M059J (cell line): Measurements from ENCODE around the gene MFAP4. TPM values are rescaled to one million over a fixed set of nuclear protein-coding genes. Genes with fewer than 3 reads are reported as not detected.

ENCODE experiments used
- DNase-seq: peaks from one replicate; pipeline ENCODE4 v3.0.0-alpha.2; 2012; ENCODE audit warnings: low read depth
- total RNA-seq: library from RNA; depleted of rRNA; stranded (reverse); fragments of >200 nt; shearing (Covaris generic); gene quantifications from 2 replicates; pipeline ENCODE4 v1.2.3, GENCODE V29; 2014

Gene MFAP4
- total RNA-seq, 1 experiment from 2014 or later, result not detected

DNA sequence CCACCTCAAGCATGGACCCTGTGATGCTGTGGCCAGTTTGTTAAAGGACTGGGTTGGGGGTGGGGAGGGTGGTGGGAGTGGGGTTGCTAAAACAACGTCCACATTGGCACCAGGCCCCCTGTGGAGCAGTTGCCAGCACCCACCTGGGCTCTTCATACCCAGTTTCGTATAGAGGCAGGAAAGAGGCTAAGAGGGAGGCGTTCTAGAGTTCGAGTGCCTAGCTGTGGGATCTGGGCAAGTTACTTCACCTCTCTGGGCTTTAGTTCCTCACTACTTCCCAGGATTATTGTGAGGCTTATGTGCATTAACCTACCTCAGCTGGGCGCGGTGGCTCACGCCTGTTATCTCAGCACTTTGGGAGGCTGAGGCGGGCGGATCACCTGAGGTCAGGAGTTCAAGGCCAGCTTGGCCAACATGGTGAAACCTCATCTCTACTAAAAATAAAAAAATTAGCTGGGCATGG is 1.4 kb downstream of the MFAP4 start:
- DNase-seq, result no peak

DNA sequence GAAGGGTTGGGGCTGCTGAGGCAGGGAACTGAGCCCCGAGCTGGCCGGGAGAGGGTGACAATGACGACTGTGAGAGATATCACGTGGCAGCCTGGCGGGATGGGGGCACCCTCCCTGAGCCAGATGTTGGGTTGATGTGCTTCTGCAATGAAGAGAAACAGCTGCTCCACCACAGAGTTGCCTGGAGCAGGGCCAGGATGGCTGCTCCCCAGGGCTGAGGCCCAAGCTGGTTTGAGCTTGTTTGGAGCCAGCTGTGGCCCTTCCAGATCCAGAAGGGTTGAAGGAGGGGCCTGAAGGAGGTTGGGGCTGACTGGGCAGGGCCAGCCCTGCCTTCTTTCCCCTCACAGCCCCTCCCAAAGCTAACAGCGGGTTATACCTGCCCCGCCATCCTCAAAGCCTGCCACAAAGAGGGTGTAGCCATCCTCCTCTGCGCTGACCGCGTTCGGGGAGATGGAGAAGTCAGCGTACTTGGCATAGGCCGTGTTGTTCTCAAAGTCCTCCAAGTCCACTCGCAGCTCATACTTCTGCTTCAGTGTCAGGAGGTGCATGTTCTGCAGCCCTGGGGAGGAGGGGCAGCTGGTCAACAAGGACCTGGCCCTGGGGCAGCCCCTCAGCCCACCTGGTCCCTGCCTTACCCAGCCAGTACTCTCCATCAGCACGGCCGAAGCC is 2.1 kb downstream of the MFAP4 start:
- peak; percentile 27 for DNase-seq

DNA sequence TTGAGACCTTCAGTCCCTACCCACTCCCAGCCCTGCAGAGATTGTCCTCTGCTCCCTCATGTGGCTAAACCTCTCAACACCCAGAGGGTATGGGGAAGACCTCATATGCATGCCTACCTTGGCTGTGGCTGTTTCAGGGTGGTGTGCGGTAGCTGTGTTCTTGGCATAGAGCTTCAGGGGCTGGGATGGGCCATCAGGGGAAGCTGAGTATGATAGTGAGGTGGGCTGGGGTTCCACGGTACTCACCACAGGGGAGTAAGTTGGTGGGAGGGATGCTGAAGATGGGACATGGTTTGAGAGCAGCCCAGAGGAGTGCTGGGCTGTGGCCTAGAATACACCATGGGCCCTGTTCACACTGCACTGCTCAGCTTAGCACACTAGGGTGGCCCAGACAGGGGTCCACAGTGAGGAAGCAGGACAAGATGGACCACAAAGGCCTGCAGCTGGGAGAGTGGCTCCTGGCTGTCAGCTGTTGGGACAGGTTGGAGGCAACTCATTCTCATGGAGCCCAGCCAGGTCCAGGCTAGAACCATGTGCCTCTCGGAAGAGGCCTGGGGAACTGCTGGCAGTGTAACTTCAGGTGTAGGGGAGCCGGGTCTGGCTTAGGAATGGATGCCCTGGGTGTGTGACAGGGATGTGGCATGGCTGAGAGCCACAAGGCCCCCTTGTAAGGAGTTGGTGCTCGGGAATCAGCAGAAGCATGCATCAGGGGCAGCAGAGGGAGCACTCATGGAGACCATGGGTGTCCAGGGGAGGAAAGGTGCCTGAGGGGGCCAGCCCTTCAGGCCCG is 3.1 kb downstream of the MFAP4 start:
- DNase-seq, result no peak

- no peak for DNase-seq
These were observed 4.2 kb downstream of the MFAP4 start for GRCh38 chr17:19382531-19383444.

- no peak for DNase-seq
These were observed 5.1 kb downstream of the MFAP4 start for GRCh38 chr17:19381741-19382444.

- no peak for DNase-seq
These were observed 5.6 kb downstream of the MFAP4 start for GRCh38 chr17:19381361-19381740.

- no peak for DNase-seq
These were observed 6.3 kb downstream of the MFAP4 start for GRCh38 chr17:19380481-19381301.

GRCh38 chr17:19379361-19380065 is 7.5 kb downstream of the MFAP4 start:
- no peak for DNase-seq

- DNase-seq, result no peak
These were observed 8.3 kb downstream of the MFAP4 start, which contains the start of gene MAPK7 for GRCh38 chr17:19378416-19379360. TSS of gene MAPK7 (plus strand) at chr17:19378498. CDS start at chr17:19378901, 403 bp downstream.

- DNase-seq, result peak; percentile 98
These were observed 9.2 kb downstream of the MFAP4 start for GRCh38 chr17:19377602-19378415.

DNA sequence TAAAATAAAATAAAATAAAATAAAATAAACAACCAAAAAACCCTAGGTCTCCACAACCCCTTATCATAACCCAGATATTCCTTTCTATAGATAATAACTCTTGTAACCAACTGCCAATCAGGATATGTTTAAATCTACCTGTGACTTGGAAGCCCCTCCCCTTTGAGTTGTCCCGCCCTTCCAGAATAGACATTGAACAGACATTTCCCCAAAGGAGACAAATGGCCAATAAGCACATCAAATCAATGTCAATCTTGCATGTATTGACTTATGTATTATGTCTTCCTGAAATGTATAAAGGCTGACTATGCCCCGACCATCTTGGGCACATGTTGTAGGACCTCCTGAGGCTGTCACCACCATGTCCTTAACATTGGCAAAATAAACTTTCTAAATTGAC is 10.2 kb downstream of the MFAP4 start:
- no peak for DNase-seq

- DNase-seq, result no peak
These were observed 11.3 kb downstream of the MFAP4 start for GRCh38 chr17:19375732-19376131.

DNA sequence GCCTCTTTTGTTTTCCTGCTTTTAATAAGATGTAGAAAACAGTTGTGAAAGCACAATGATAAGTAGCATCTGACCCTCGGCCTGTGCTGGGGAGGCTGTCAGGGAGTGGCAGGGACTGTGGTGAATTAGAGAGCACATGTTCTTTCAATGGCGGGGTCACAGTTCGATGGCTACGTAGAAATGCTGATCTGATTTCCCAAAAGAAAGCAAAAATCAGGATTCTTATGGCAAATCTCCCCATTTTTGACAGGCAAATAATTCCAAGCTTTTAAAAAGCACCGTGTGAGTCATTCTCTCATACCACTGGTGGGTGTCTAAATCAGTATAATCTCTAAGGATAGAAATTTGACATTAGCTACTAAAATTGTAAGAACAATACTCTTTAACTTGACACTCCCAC is 12.9 kb downstream of the MFAP4 start:
- DNase-seq, result no peak

- no peak for DNase-seq
These were observed 14.0 kb downstream of the MFAP4 start for GRCh38 chr17:19372866-19373504.

- DNase-seq, result no peak
These were observed 14.6 kb downstream of the MFAP4 start for GRCh38 chr17:19372439-19372838.

GRCh38 chr17:19372011-19372370 is 15.0 kb downstream of the MFAP4 start:
- no peak for DNase-seq

DNA sequence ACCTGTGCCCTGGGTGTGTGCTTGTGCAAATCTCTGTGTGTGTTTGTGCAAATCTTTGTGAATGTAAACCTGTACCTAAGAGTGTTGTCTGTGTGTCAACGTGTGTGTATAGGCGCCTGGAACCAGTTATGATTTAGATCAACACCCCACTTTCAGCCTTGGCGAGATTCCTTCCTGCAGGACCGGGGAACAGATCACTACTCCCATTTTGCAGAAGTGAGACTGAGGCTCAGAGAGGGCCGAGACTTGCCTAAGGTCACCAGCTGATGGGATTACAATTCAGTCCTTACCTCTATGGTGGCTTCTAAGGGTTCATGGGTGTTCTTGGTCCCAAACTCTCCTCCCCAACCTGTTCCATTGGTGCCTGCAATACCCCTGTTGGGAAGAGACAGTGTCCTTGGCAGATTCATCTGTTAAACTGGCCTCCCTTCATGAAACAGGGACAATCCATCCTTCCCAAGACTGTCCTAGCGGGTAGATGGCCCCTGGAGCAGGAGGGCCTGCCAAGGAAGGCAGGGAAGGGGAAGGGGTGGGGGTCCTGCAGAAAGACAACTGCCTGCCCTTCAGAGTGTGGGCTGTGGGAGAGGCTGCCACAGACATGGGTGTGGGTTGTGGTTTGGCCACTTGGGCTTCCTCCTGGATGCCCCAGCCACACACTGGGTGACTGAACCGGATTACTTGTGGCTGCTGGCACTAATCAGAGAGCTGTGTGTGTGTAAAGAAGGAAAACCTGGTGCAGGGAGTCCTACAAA is 15.6 kb downstream of the MFAP4 start:
- DNase-seq, result no peak
